ENCODE measurements around the gene ANO2. TPM values are rescaled to one million over a fixed set of nuclear protein-coding genes. Genes with fewer than 3 reads are reported as not detected.

The ANO2 gene
- total RNA-seq, 4 donors from 2014 or later, result 0.59 to 51.7 (median 15.1) TPM

GRCh38 chr12:5864972-5865371 is 80.1 kb downstream of the ANO2 start:
- Histone ChIP-seq H3K27me3 (no peaks in the 10 kb centered on the region), H3K36me3 (no peaks in the 10 kb centered on the region), H3K4me1 (no peaks in the 10 kb centered on the region), H3K4me3 (no peak overlapping the region), H3K27ac (no peak overlapping the region), H3K9me3 (no peaks in the 10 kb centered on the region)
- TF ChIP-seq POLR2A (IDR thresholded peaks at IDR 0.05), result no peak
- no peak for TF ChIP-seq CTCF (IDR thresholded peaks at IDR 0.05)
- no peak for DNase-seq
- intact Hi-C loops (cut with DNase I; ENCODE audit: low total_unique reads), result no loop called here

GRCh38 chr12:5864301-5864700 is 80.8 kb downstream of the ANO2 start:
- Histone ChIP-seq H3K27ac (no peak overlapping the region), H3K36me3 (no peaks in the 10 kb centered on the region), H3K4me3 (no peak overlapping the region), H3K9me3 (no peaks in the 10 kb centered on the region), H3K27me3 (no peaks in the 10 kb centered on the region), H3K4me1 (no peaks in the 10 kb centered on the region)
- no peak for DNase-seq
- TF ChIP-seq CTCF (IDR thresholded peaks at IDR 0.05) (no peak), POLR2A (IDR thresholded peaks at IDR 0.05) (no peak)
- intact Hi-C loops (cut with DNase I; ENCODE audit: low total_unique reads), result no loop called here

GRCh38 chr12:5861416-5861815 is 83.6 kb downstream of the ANO2 start:
- no peak for DNase-seq
- no peak for TF ChIP-seq CTCF (IDR thresholded peaks at IDR 0.05)
- no peak for TF ChIP-seq POLR2A (IDR thresholded peaks at IDR 0.05)
- intact Hi-C loops (cut with DNase I; ENCODE audit: low total_unique reads), result no loop called here
- Histone ChIP-seq H3K27me3 (no peaks in the 10 kb centered on the region), H3K4me3 (no peak overlapping the region), H3K36me3 (no peaks in the 10 kb centered on the region), H3K4me1 (no peaks in the 10 kb centered on the region), H3K27ac (no peak overlapping the region), H3K9me3 (no peaks in the 10 kb centered on the region)

GRCh38 chr12:5856692-5857091 is 88.4 kb downstream of the ANO2 start:
- H3K4me1 ChIP-seq, result no peaks in the 10 kb centered on the region
- H3K4me3 ChIP-seq, result no peak overlapping the region
- H3K9me3 ChIP-seq, result no peaks in the 10 kb centered on the region
- H3K36me3 ChIP-seq, result no peaks in the 10 kb centered on the region
- H3K27ac ChIP-seq, result no peak overlapping the region
- no peak for DNase-seq
- H3K27me3 ChIP-seq, result no peaks in the 10 kb centered on the region
- TF ChIP-seq POLR2A (IDR thresholded peaks at IDR 0.05) (no peak), CTCF (IDR thresholded peaks at IDR 0.05) (no peak)
- intact Hi-C loops (cut with DNase I; ENCODE audit: low total_unique reads), result no loop called here

GRCh38 chr12:5846950-5847349 is 98.1 kb downstream of the ANO2 start:
- Histone ChIP-seq H3K9me3 (no peaks in the 10 kb centered on the region), H3K4me1 (no peaks in the 10 kb centered on the region), H3K27me3 (no peaks in the 10 kb centered on the region), H3K27ac (no peak overlapping the region), H3K4me3 (no peak overlapping the region), H3K36me3 (no peaks in the 10 kb centered on the region)
- no peak for DNase-seq
- intact Hi-C loops (cut with DNase I; ENCODE audit: low total_unique reads), result no loop called here
- TF ChIP-seq POLR2A (IDR thresholded peaks at IDR 0.05), result no peak
- no peak for TF ChIP-seq CTCF (IDR thresholded peaks at IDR 0.05)

All from uterus (tissue), 4 donors.